ENCODE data around the gene CDC42EP1. TPM values are rescaled to one million over a fixed set of nuclear protein-coding genes. Genes with fewer than 3 reads are reported as not detected.
"Not testable (repeated sequence)": the region's sequence is repeated elsewhere in the genome, so short reads cannot be mapped to it uniquely, and the experiment has no call there.

Gene CDC42EP1
- total RNA-seq, 6 experiments from 2014 or later: 88.3 to 104 (median 97.2) TPM

DNA sequence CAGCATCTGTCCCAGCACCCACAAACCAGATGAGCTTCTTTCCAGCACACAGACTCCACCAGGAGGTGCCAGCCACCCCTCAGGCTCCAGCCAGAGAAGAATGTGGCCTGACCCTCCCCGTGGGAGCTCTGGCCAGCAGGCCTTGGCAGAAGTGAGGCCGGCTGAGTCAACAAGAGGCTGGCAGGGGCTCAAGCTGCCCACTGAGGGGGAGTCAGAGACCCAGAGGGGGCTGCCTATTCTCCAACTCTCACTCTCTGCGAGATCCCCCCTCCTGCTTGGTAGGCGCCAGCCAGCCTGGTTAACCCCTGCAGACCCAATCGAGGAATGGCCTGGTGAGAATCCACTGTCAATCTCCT, 10.6 kb upstream of the CDC42EP1 start:
- no peaks in the 10 kb centered on the region for H3K36me3 Mint-ChIP-seq (ENCODE audit: low read depth)

DNA sequence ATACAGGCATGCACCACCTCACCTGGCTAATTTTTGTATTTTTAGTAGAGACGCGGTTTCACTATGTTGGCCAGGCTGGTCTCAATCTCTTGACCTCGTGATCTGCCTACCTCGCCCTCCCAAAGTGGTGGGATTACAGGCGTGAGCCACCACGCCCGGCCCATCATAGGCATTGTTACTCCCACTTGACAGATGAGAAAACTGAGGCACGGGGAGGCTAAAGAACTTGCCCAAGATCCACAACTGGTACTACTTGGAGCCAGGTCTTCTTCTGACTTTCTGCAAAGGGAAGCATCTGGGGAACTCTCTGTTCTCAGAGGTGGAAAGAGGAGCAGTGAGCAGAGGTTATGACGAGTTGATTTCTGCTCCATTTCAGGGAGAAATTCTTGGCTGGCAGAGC, 9.4 kb upstream of the CDC42EP1 start:
- H3K4me1 Mint-ChIP-seq (ENCODE audit: low read depth): peaks cover 49% of the 10 kb centered on the region
- not testable (repeated sequence) for H3K27me3 Mint-ChIP-seq (ENCODE audit: insufficient read depth); H3K4me3 Mint-ChIP-seq; H3K27ac Mint-ChIP-seq; H3K36me3 Mint-ChIP-seq (ENCODE audit: low read depth); H3K9me3 Mint-ChIP-seq; DNase-seq

More for the DNA sequence above, 10.6 kb upstream of the CDC42EP1 start:
- peak; percentile 53 for DNase-seq
- Mint-ChIP-seq H3K27ac (no peak overlapping the region), H3K4me1 (ENCODE audit: low read depth) (peaks cover 61% of the 10 kb centered on the region), H3K4me3 (no peak overlapping the region), H3K27me3 (ENCODE audit: insufficient read depth) (peaks cover 1% of the 10 kb centered on the region; the same call in 1 of the 2 replicates), H3K9me3 (no peaks in the 10 kb centered on the region)
- TF ChIP-seq, protein P1, sequence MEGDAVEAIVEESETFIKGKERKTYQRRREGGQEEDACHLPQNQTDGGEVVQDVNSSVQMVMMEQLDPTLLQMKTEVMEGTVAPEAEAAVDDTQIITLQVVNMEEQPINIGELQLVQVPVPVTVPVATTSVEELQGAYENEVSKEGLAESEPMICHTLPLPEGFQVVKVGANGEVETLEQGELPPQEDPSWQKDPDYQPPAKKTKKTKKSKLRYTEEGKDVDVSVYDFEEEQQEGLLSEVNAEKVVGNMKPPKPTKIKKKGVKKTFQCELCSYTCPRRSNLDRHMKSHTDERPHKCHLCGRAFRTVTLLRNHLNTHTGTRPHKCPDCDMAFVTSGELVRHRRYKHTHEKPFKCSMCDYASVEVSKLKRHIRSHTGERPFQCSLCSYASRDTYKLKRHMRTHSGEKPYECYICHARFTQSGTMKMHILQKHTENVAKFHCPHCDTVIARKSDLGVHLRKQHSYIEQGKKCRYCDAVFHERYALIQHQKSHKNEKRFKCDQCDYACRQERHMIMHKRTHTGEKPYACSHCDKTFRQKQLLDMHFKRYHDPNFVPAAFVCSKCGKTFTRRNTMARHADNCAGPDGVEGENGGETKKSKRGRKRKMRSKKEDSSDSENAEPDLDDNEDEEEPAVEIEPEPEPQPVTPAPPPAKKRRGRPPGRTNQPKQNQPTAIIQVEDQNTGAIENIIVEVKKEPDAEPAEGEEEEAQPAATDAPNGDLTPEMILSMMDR (IDR thresholded peaks at IDR 0.05): peak; percentile 59; the same call in 1 of the 2 replicates

DNA sequence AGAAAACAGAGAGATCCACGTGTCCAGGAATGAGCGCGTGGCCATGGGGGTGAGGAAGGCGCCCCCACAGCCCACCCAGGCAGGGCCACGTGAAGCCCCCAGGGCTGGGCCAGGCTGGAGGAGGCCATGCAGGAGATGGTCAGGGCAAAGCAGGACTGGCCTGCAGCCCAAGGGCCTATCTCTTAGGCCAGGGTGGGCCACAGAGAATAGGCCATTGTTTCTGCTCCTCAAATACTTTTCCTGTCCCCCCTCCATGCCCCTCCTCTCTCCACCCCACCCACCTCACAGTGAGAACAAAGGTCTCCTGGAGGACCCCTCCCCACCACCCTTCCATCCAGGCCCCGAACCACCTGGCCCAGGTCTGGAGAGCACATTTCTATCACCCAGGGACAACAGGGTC, 8.3 kb upstream of the CDC42EP1 start:
- DNase-seq: no peak
- Mint-ChIP-seq H3K4me3 (no peak overlapping the region), H3K27ac (0 out of 2 replicates have a peak overlapping the region, but pooled peaks have one; percentile 13), H3K27me3 (ENCODE audit: insufficient read depth) (peaks cover 3% of the 10 kb centered on the region), H3K4me1 (ENCODE audit: low read depth) (peaks cover 46% of the 10 kb centered on the region), H3K9me3 (no peaks in the 10 kb centered on the region), H3K36me3 (ENCODE audit: low read depth) (no peaks in the 10 kb centered on the region)
- TF ChIP-seq, protein P1 (IDR thresholded peaks at IDR 0.05): no peak

DNA sequence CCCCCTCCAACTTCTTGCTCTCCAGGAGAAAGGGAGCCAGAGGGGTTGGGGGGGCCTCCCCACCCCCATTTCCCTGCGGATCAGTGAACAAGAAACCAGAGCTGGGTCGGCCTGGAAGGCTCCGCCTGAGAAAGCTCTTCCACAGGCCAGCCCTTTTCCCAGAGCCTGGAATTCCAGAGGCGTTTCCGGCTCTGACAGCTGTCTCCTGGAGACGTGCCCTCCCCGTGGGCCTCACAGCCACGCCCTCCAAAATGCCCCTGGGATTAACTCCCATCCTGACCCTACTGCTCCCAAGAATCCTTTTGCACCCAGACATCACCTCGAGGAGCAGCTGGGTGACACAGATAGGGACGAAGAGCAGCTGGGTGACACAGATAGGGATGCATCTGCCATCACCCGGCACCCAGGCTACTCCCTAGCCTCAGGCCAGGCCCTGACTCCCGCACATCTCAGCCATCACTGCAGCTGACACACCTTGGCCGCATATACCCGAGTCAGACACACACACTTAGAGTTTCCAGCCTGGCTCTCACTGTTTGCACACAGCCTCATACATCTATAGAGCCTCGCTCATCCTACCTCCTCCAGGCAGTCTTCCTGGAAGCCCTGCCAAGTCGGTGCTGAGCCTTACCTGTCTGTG, 7.6 kb upstream of the CDC42EP1 start:
- TF ChIP-seq, protein P1 (IDR thresholded peaks at IDR 0.05): no peak
- H3K27ac Mint-ChIP-seq: peak overlapping the region; percentile 62
- no peaks in the 10 kb centered on the region for H3K36me3 Mint-ChIP-seq (ENCODE audit: low read depth)
- H3K4me3 Mint-ChIP-seq: no peak overlapping the region
- peaks cover 4% of the 10 kb centered on the region for H3K27me3 Mint-ChIP-seq (ENCODE audit: insufficient read depth)
- peaks cover 41% of the 10 kb centered on the region for H3K4me1 Mint-ChIP-seq (ENCODE audit: low read depth)
- H3K9me3 Mint-ChIP-seq: no peaks in the 10 kb centered on the region
- peak; percentile 21 for DNase-seq

DNA sequence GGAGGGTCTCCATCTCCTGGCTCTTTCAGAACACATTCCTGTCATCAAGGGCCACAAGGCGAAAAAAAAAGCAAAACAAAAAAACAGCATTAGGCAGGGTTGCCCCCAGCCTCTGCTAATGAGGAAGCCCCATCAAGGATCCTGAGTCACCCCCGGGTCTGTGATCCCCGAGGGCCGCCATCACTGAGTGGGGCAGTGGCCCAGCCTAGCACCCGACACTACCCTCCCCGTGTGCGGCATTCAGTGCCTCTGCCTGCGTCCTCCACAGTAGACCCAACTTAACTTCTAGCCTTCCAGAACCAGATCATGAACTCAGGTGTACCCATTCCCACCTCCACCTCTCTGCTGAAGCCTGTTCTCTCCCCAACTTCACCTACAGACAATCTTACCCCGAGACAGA, 6.6 kb upstream of the CDC42EP1 start:
- H3K4me3 Mint-ChIP-seq: no peak overlapping the region
- DNase-seq: no peak
- H3K27ac Mint-ChIP-seq: no peak overlapping the region
- H3K36me3 Mint-ChIP-seq (ENCODE audit: low read depth): no peaks in the 10 kb centered on the region
- H3K4me1 Mint-ChIP-seq (ENCODE audit: low read depth): peaks cover 41% of the 10 kb centered on the region
- peaks cover 4% of the 10 kb centered on the region for H3K27me3 Mint-ChIP-seq (ENCODE audit: insufficient read depth)
- H3K9me3 Mint-ChIP-seq: no peaks in the 10 kb centered on the region
- TF ChIP-seq, protein P1 (IDR thresholded peaks at IDR 0.05): no peak

DNA sequence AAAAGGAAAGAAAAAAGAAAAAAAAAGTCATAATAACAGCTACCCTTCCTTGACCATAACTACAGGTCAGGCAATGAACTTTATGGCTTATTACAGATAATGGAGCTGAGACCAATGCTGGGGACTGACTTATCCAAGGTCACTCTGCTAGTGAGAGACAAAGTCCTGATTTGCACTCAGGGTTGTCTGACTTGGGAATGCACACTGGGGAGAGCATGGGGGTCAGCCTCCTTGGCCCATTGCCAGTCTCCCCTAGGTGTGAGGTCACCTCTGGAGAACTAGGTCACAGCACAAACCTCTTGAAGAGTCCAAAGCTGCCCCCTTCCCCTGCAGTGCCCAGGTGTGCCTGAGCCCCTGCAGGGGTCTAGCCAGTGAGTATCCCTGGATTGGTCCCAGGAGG, 5.3 kb upstream of the CDC42EP1 start:
- H3K4me3 Mint-ChIP-seq: no peak overlapping the region
- TF ChIP-seq, protein P1 (IDR thresholded peaks at IDR 0.05): no peak
- no peaks in the 10 kb centered on the region for H3K36me3 Mint-ChIP-seq (ENCODE audit: low read depth)
- DNase-seq: no peak
- H3K9me3 Mint-ChIP-seq: no peaks in the 10 kb centered on the region
- peaks cover 39% of the 10 kb centered on the region for H3K4me1 Mint-ChIP-seq (ENCODE audit: low read depth)
- peaks cover 4% of the 10 kb centered on the region for H3K27me3 Mint-ChIP-seq (ENCODE audit: insufficient read depth)
- H3K27ac Mint-ChIP-seq: no peak overlapping the region

All from HFFc6 (cell line).